Measurements from ENCODE around the gene CACNG4. TPM values are rescaled to one million over a fixed set of nuclear protein-coding genes. Genes with fewer than 3 reads are reported as not detected.

Gene CACNG4
- total RNA-seq, 6 donors from 2014 or later = 2.1 to 27.8 (median 8.0) TPM

- Histone ChIP-seq H3K36me3 (no peaks in the 10 kb centered on the region), H3K4me3 (no peak overlapping the region), H3K27me3 (no peaks in the 10 kb centered on the region), H3K9me3 (peaks cover 10 to 32% (median 16%) of the 10 kb centered on the region in 4 donors), H3K27ac (no peak overlapping the region), H3K4me1 (no peaks in the 10 kb centered on the region)
- DNase-seq = no peak
- no peak for TF ChIP-seq CTCF (IDR thresholded peaks at IDR 0.05)
- TF ChIP-seq POLR2AphosphoS5 (IDR thresholded peaks at IDR 0.05) = no peak
- TF ChIP-seq POLR2A (IDR thresholded peaks at IDR 0.05) = no peak
- no peak for TF ChIP-seq EP300 (IDR thresholded peaks at IDR 0.05)
- ATAC-seq (ENCODE audit: low FRiP score in 2 of 2) = no peak
- WGBS, 2 donors = 33 to 81% methylated on average over 1 of the region's 1 CpG
Observed at GRCh38 chr17:67047382-67047781, 82.9 kb downstream of the CACNG4 start.

GRCh38 chr17:67049025-67049739, 84.7 kb downstream of the CACNG4 start:
- WGBS, 2 donors = 78 to 83% methylated on average over 5 of the region's 5 CpGs
- no peak for ATAC-seq (ENCODE audit: low FRiP score in 2 of 2)
- no peaks in the 10 kb centered on the region for H3K4me1 ChIP-seq
- no peak overlapping the region for H3K27ac ChIP-seq
- peaks cover 10 to 32% (median 16%) of the 10 kb centered on the region in 4 donors for H3K9me3 ChIP-seq
- no peaks in the 10 kb centered on the region for H3K27me3 ChIP-seq
- no peak for DNase-seq
- H3K36me3 ChIP-seq = no peaks in the 10 kb centered on the region
- H3K4me3 ChIP-seq = no peak overlapping the region
- no peak for TF ChIP-seq EP300 (IDR thresholded peaks at IDR 0.05)
- no peak for TF ChIP-seq POLR2AphosphoS5 (IDR thresholded peaks at IDR 0.05)
- TF ChIP-seq POLR2A (IDR thresholded peaks at IDR 0.05) = no peak
- no peak for TF ChIP-seq CTCF (IDR thresholded peaks at IDR 0.05)

- no peaks in the 10 kb centered on the region for H3K36me3 ChIP-seq
- ATAC-seq (ENCODE audit: low FRiP score in 2 of 2) (no peak), DNase-seq (no peak)
- no peaks in the 10 kb centered on the region for H3K27me3 ChIP-seq
- TF ChIP-seq EP300 (IDR thresholded peaks at IDR 0.05) = no peak
- TF ChIP-seq POLR2AphosphoS5 (IDR thresholded peaks at IDR 0.05) = no peak
- TF ChIP-seq CTCF (IDR thresholded peaks at IDR 0.05) = no peak
- no peak for TF ChIP-seq POLR2A (IDR thresholded peaks at IDR 0.05)
- peaks cover 10 to 32% (median 16%) of the 10 kb centered on the region in 4 donors for H3K9me3 ChIP-seq
- no peaks in the 10 kb centered on the region for H3K4me1 ChIP-seq
- WGBS, 2 donors = 83 to 100% methylated on average over 1 of the region's 1 CpG
- H3K27ac ChIP-seq = no peak overlapping the region
- H3K4me3 ChIP-seq = no peak overlapping the region
Observed at GRCh38 chr17:67050066-67050465, 85.6 kb downstream of the CACNG4 start.

- TF ChIP-seq EP300 (IDR thresholded peaks at IDR 0.05) = no peak
- no peak for TF ChIP-seq POLR2AphosphoS5 (IDR thresholded peaks at IDR 0.05)
- no peak for TF ChIP-seq POLR2A (IDR thresholded peaks at IDR 0.05)
- TF ChIP-seq CTCF (IDR thresholded peaks at IDR 0.05) = no peak
- Histone ChIP-seq H3K4me1 (no peaks in the 10 kb centered on the region), H3K9me3 (peaks cover 10 to 32% (median 16%) of the 10 kb centered on the region in 4 donors), H3K27ac (no peak overlapping the region), H3K4me3 (no peak overlapping the region), H3K36me3 (no peaks in the 10 kb centered on the region), H3K27me3 (no peaks in the 10 kb centered on the region)
- ATAC-seq (ENCODE audit: low FRiP score in 2 of 2) (no peak), DNase-seq (no peak)
- WGBS, 2 donors = 84 to 88% methylated on average over 6 of the region's 6 CpGs
Observed at GRCh38 chr17:67050471-67051154, 86.1 kb downstream of the CACNG4 start.

All from upper lobe of left lung (tissue), 6 donors.